ENCODE measurements around the gene SKIDA1. TPM values are rescaled to one million over a fixed set of nuclear protein-coding genes. Genes with fewer than 3 reads are reported as not detected.

Gene SKIDA1
- total RNA-seq, 2 experiments from 2014 or later: 0.11 to 0.36 TPM

- POLR2A ChIA-PET: interaction anchor here (0.7 to 1.0 kb wide), 2 partner anchors 14 to 101 kb away, joined by 3 read pairs; partner anchors contain the start of gene MLLT10
- CTCF ChIA-PET: interaction anchor here (2.4 kb wide), 1 partner anchor 24 kb away, joined by 17 read pairs; no protein-coding TSS in a partner anchor
Measured at GRCh38 chr10:21519941-21520436, 5.5 kb downstream of the SKIDA1 start.

GRCh38 chr10:21519397-21519933 is 6.0 kb downstream of the SKIDA1 start:
- ChIA-PET CTCF (interaction anchor here (1.5 to 2.4 kb wide), 2 partner anchors 8 to 23 kb away, joined by 6 to 17 read pairs; no protein-coding TSS in a partner anchor), POLR2A (interaction anchor here (1.0 kb wide), 1 partner anchor 14 kb away, joined by 3 read pairs; the partner anchor contains the start of gene MLLT10)
- no peak for DNase-seq
- no peak for ATAC-seq
- intact Hi-C loops (cut with micrococcal nuclease): no loop called here
- Mint-ChIP-seq H3K36me3 (ENCODE audit: low read depth) (no peaks in the 10 kb centered on the region), H3K9me3 (no peaks in the 10 kb centered on the region), H3K27me3 (peaks cover 71% of the 10 kb centered on the region), H3K27ac (no peak overlapping the region), H3K4me3 (peak overlapping the region; percentile 80), H3K4me1 (ENCODE audit: low read depth) (peaks cover 34% of the 10 kb centered on the region)
- TF ChIP-seq CTCF (IDR thresholded peaks at IDR 0.05): no peak

More at GRCh38 chr10:21519941-21520436, 5.5 kb downstream of the SKIDA1 start:
- DNase-seq (peak; percentile 29), ATAC-seq (peak; percentile 59)
- Mint-ChIP-seq H3K36me3 (ENCODE audit: low read depth) (no peaks in the 10 kb centered on the region), H3K27me3 (peaks cover 74% of the 10 kb centered on the region), H3K4me3 (peak overlapping the region; percentile 80), H3K9me3 (no peaks in the 10 kb centered on the region), H3K4me1 (ENCODE audit: low read depth) (peaks cover 38% of the 10 kb centered on the region), H3K27ac (no peak overlapping the region)
- no peak for TF ChIP-seq CTCF (IDR thresholded peaks at IDR 0.05)
- intact Hi-C loops (cut with micrococcal nuclease): no loop called here

- Mint-ChIP-seq H3K4me3 (peak overlapping the region; percentile 80), H3K27me3 (peaks cover 71% of the 10 kb centered on the region), H3K4me1 (ENCODE audit: low read depth) (peaks cover 34% of the 10 kb centered on the region), H3K27ac (no peak overlapping the region), H3K36me3 (ENCODE audit: low read depth) (no peaks in the 10 kb centered on the region), H3K9me3 (no peaks in the 10 kb centered on the region)
- no peak for TF ChIP-seq CTCF (IDR thresholded peaks at IDR 0.05)
- no peak for DNase-seq
- ChIA-PET POLR2A (interaction anchor here (1.2 kb wide), 1 partner anchor 8 kb away, joined by 4 read pairs; no protein-coding TSS in a partner anchor), CTCF (interaction anchor here (1.5 to 1.6 kb wide), 2 partner anchors 8 to 22 kb away, joined by 6 to 23 read pairs; no protein-coding TSS in a partner anchor)
- intact Hi-C loops (cut with micrococcal nuclease): no loop called here
- no peak for ATAC-seq
Measured at GRCh38 chr10:21518641-21519396, 6.7 kb downstream of the SKIDA1 start.

- Mint-ChIP-seq H3K9me3 (no peaks in the 10 kb centered on the region), H3K36me3 (ENCODE audit: low read depth) (no peaks in the 10 kb centered on the region), H3K27ac (no peak overlapping the region), H3K4me3 (peak overlapping the region; percentile 80), H3K4me1 (ENCODE audit: low read depth) (peaks cover 34% of the 10 kb centered on the region), H3K27me3 (peaks cover 70% of the 10 kb centered on the region)
- no peak for DNase-seq
- ATAC-seq: peak; percentile 54
- intact Hi-C loops (cut with micrococcal nuclease): no loop called here
- ChIA-PET POLR2A (interaction anchor here (1.2 kb wide), 1 partner anchor 8 kb away, joined by 4 read pairs; no protein-coding TSS in a partner anchor), CTCF (interaction anchor here (1.5 to 1.6 kb wide), 2 partner anchors 9 to 21 kb away, joined by 6 to 23 read pairs; no protein-coding TSS in a partner anchor)
- TF ChIP-seq CTCF (IDR thresholded peaks at IDR 0.05): no peak
Measured at GRCh38 chr10:21518149-21518640, 7.3 kb downstream of the SKIDA1 start.
